Airway epithelial cell (primary cell): Measurements from ENCODE around the gene RNASE7. TPM values are rescaled to one million over a fixed set of nuclear protein-coding genes. Genes with fewer than 3 reads are reported as not detected.

Experiments used
- total RNA-seq: library from RNA; depleted of rRNA; stranded (reverse); fragments of >200 nt; gene quantifications from 2 replicates; pipeline ENCODE4 v1.2.3, GENCODE V29; 2015

Gene RNASE7
- total RNA-seq: 1.1 and 2.2 TPM in 2 replicates

GRCh38 chr14:21041676-21042433 lies at the start of gene RNASE7:
RNASE7 (plus strand) TSS chr14:21042362; CDS start chr14:21042993, 631 bp downstream.

GRCh38 chr14:20998674-20999366 lies 43.3 kb upstream of the RNASE7 start, which contains the start of gene SLC39A2:
SLC39A2 (plus strand) TSS chr14:20999293; CDS start chr14:20999447, 154 bp downstream.

GRCh38 chr14:21024585-21025370 lies 17.4 kb upstream of the RNASE7 start, which contains the start of gene NDRG2:
NDRG2 (minus strand) TSS chr14:21025061; CDS start chr14:21023315, 1,746 bp downstream.

GRCh38 chr14:21029917-21030316 lies 12.2 kb upstream of the RNASE7 start, which contains the start of gene TPPP2:
TPPP2 (plus strand) TSS chr14:21030217; CDS start chr14:21030582, 365 bp downstream.

GRCh38 chr14:21034707-21035106 lies 7.5 kb upstream of the RNASE7 start, which contains the start of gene RNASE13:
RNASE13 (minus strand) TSS chr14:21034807; CDS start chr14:21034288, 519 bp downstream.

GRCh38 chr14:21057803-21058675 lies 15.9 kb downstream of the RNASE7 start, which contains the start of gene RNASE8:
RNASE8 (plus strand) TSS chr14:21057822; CDS start chr14:21057893, 71 bp downstream.

GRCh38 chr14:21070083-21070609 lies 28.0 kb downstream of the RNASE7 start, which contains the start of gene ARHGEF40:
ARHGEF40 (plus strand) TSS chr14:21070304; CDS start chr14:21070397, 93 bp downstream.

Other genes starting within 250 kb of the RNASE7 start
- gene RNASE1, start 239.5 kb upstream of the RNASE7 start, total RNA-seq: 1.1 and 1.5 TPM in 2 replicates
- gene RNASE3, start 151.0 kb upstream of the RNASE7 start, total RNA-seq: not detected in 2 replicates
- not detected in 2 replicates for gene RNASE2, start 86.9 kb upstream of the RNASE7 start, total RNA-seq
- 36.6 and 60.7 TPM in 2 replicates for gene METTL17, start 52.4 kb upstream of the RNASE7 start, total RNA-seq
- gene SLC39A2, start 43.1 kb upstream of the RNASE7 start, total RNA-seq: 8.2 and 10.4 TPM in 2 replicates
- gene NDRG2, start 17.3 kb upstream of the RNASE7 start, total RNA-seq: 28.0 and 32.5 TPM in 2 replicates
- gene TPPP2, start 12.1 kb upstream of the RNASE7 start, total RNA-seq: not detected in 2 replicates
- not detected in 2 replicates for gene RNASE13, start 7.6 kb upstream of the RNASE7 start, total RNA-seq
- gene RNASE8, start 15.5 kb downstream of the RNASE7 start, total RNA-seq: not detected in 2 replicates
- 11.6 and 12.0 TPM in 2 replicates for gene ARHGEF40, start 27.9 kb downstream of the RNASE7 start, total RNA-seq
- 34.0 and 48.0 TPM in 2 replicates for gene ZNF219, start 56.3 kb downstream of the RNASE7 start, total RNA-seq
- gene TMEM253, start 58.7 kb downstream of the RNASE7 start, total RNA-seq: 0.09 and 0.49 TPM in 2 replicates
- gene OR5AU1, start 113.7 kb downstream of the RNASE7 start, total RNA-seq: not detected in 2 replicates
- 741 and 791 TPM in 2 replicates for gene HNRNPC, start 227.1 kb downstream of the RNASE7 start, total RNA-seq
- gene RPGRIP1, start 237.7 kb downstream of the RNASE7 start, total RNA-seq: not detected in 2 replicates